ENCODE measurements around the gene TBK1. TPM values are rescaled to one million over a fixed set of nuclear protein-coding genes. Genes with fewer than 3 reads are reported as not detected.

TBK1 gene
- total RNA-seq, 4 donors from 2014 or later = 24.9 to 38.0 (median 30.2) TPM

- Histone ChIP-seq H3K36me3 (peaks cover 0 to 37% (median 2%) of the 10 kb centered on the region in 3 donors), H3K9me3 (no peaks in the 10 kb centered on the region), H3K27me3 (no peaks in the 10 kb centered on the region), H3K4me1 (no peaks in the 10 kb centered on the region), H3K27ac (no peak overlapping the region), H3K4me3 (no peak overlapping the region)
- DNase-seq = no peak
- TF ChIP-seq CTCF (IDR thresholded peaks at IDR 0.05) = no peak
- TF ChIP-seq POLR2A (IDR thresholded peaks at IDR 0.05) = no peak
These were observed 24.9 kb downstream of the TBK1 start for GRCh38 chr12:64476844-64477243.

DNA sequence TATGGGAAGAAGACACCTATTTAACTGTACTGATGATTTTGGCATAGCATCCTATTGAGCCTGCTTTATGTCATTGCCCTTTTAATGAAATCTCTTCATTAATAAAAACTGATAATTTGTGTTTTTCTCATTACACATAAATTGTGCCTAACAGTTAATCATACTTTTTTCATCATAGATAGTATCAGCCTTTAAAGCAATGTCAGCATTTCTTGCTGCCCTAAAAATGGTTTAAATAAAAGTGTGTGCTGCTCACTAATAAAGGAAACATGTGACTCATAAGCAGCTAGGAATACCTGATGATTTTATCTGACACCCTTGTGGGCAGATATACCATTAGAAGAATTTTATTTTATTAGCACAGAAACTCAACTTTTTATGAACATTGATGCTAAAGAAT lies 26.7 kb downstream of the TBK1 start:
- TF ChIP-seq POLR2A (IDR thresholded peaks at IDR 0.05) (no peak), CTCF (IDR thresholded peaks at IDR 0.05) (no peak)
- Histone ChIP-seq H3K4me3 (no peak overlapping the region), H3K9me3 (no peaks in the 10 kb centered on the region), H3K27ac (no peak overlapping the region), H3K4me1 (no peaks in the 10 kb centered on the region), H3K27me3 (no peaks in the 10 kb centered on the region), H3K36me3 (peaks cover 0 to 43% (median 2%) of the 10 kb centered on the region in 3 donors)
- DNase-seq = no peak

- Histone ChIP-seq H3K27ac (no peak overlapping the region), H3K4me1 (no peaks in the 10 kb centered on the region), H3K36me3 (peaks cover 0 to 49% (median under 1%) of the 10 kb centered on the region in 3 donors), H3K27me3 (no peaks in the 10 kb centered on the region), H3K4me3 (no peak overlapping the region), H3K9me3 (no peaks in the 10 kb centered on the region)
- TF ChIP-seq CTCF (IDR thresholded peaks at IDR 0.05) = no peak
- no peak for TF ChIP-seq POLR2A (IDR thresholded peaks at IDR 0.05)
- DNase-seq = no peak
These were observed 28.2 kb downstream of the TBK1 start for GRCh38 chr12:64480148-64480547.

- TF ChIP-seq CTCF (IDR thresholded peaks at IDR 0.05) = no peak
- no peak for TF ChIP-seq POLR2A (IDR thresholded peaks at IDR 0.05)
- peaks cover 0 to 94% (median 3%) of the 10 kb centered on the region in 3 donors for H3K36me3 ChIP-seq
- H3K9me3 ChIP-seq = no peaks in the 10 kb centered on the region
These were observed 34.7 kb downstream of the TBK1 start for GRCh38 chr12:64486657-64487056.

GRCh38 chr12:64491718-64492117 lies 39.8 kb downstream of the TBK1 start:
- no peaks in the 10 kb centered on the region for H3K4me1 ChIP-seq
- TF ChIP-seq POLR2A (IDR thresholded peaks at IDR 0.05) (no peak), CTCF (IDR thresholded peaks at IDR 0.05) (no peak)
- no peaks in the 10 kb centered on the region for H3K9me3 ChIP-seq
- H3K36me3 ChIP-seq = peaks cover 0 to 97% (median under 1%) of the 10 kb centered on the region in 3 donors
- DNase-seq = no peak
- H3K4me3 ChIP-seq = no peak overlapping the region
- no peak overlapping the region for H3K27ac ChIP-seq
- no peaks in the 10 kb centered on the region for H3K27me3 ChIP-seq

More at GRCh38 chr12:64486657-64487056, 34.7 kb downstream of the TBK1 start:
- Histone ChIP-seq H3K4me1 (no peaks in the 10 kb centered on the region), H3K4me3 (no peak overlapping the region), H3K27ac (no peak overlapping the region), H3K27me3 (no peaks in the 10 kb centered on the region)
- no peak for DNase-seq

- TF ChIP-seq POLR2A (IDR thresholded peaks at IDR 0.05) (no peak), CTCF (IDR thresholded peaks at IDR 0.05) (no peak)
- H3K36me3 ChIP-seq = peaks cover 0 to 97% (median 0%) of the 10 kb centered on the region in 3 donors
- no peaks in the 10 kb centered on the region for H3K9me3 ChIP-seq
- H3K4me1 ChIP-seq = no peaks in the 10 kb centered on the region
- H3K4me3 ChIP-seq = no peak overlapping the region
- no peak for DNase-seq
- H3K27ac ChIP-seq = no peak overlapping the region
- H3K27me3 ChIP-seq = no peaks in the 10 kb centered on the region
These were observed 41.6 kb downstream of the TBK1 start for GRCh38 chr12:64493513-64493912.

Measured in Peyer's patch (tissue), 4 donors.